Endothelial cell of umbilical vein (primary cell): Measurements from ENCODE around the gene LAP3.

Experiments used
- CTCF ChIP-seq, 2 donors: IDR thresholded peaks; 1 replicate in 1 of 2; 2 replicates in 1 of 2; pipeline ENCODE4 v1.5.1; 2011; ENCODE audit warnings: low read length in 2 of 2, mild to moderate bottlenecking in 2 of 2, moderate library complexity in 2 of 2, control low read depth in 1 of 2, inconsistent platforms in 1 of 2, low read depth in 1 of 2; ENCODE audit not compliant: insufficient read depth in 1 of 2; ENCODE audit errors: extremely low read depth in 1 of 2
- EZH2 ChIP-seq: IDR thresholded peaks from 2 replicates; pipeline ENCODE4 v1.6.1; 2012; ENCODE audit warnings: borderline replicate concordance, low read depth, mild to moderate bottlenecking, moderate library complexity, low read length, inconsistent platforms; ENCODE audit not compliant: severe bottlenecking
- MAX ChIP-seq: IDR thresholded peaks from 2 replicates; pipeline ENCODE4 v1.6.1; 2011; ENCODE audit not compliant: insufficient read depth, insufficient read length
- POLR2A ChIP-seq: IDR thresholded peaks from 2 replicates; pipeline ENCODE4 v1.6.1; 2012; ENCODE audit warnings: low read depth, mild to moderate bottlenecking, control low read depth, low read length

- TF ChIP-seq POLR2A (no peak), EZH2 (no peak), CTCF (IDR thresholded peaks at IDR 0.05; ENCODE audit: extremely low read depth in 1 of 2, insufficient read depth in 1 of 2, low read depth in 1 of 2, low read length in 2 of 2) (no peak), MAX (no peak)
These were observed 80.1 kb downstream of the LAP3 start for GRCh38 chr4:17657090-17657489.
